ENCODE measurements around the gene TCF23. TPM values are rescaled to one million over a fixed set of nuclear protein-coding genes. Genes with fewer than 3 reads are reported as not detected.

Gene TCF23
- total and polyA plus RNA-seq, 2 of the 8 experiments (the other 6 are each of a cell fraction or from before 2014, with no cell fraction given), result 0.02 TPM; not detected in 1

- TF ChIP-seq CHD7 (IDR thresholded peaks at IDR 0.05; ENCODE audit: insufficient replicate concordance, low read length), result no peak
- no peak for TF ChIP-seq FOSL1 (IDR thresholded peaks at IDR 0.05; ENCODE audit: insufficient read depth, low read depth, low read length)
- no peak for TF ChIP-seq E2F6 (IDR thresholded peaks at IDR 0.05)
- no peak for TF ChIP-seq KDM1A (IDR thresholded peaks at IDR 0.05; ENCODE audit: borderline replicate concordance, low read length)
- no peak for TF ChIP-seq MAX (IDR thresholded peaks at IDR 0.05)
- no peak for TF ChIP-seq ATF3 (IDR thresholded peaks at IDR 0.05; ENCODE audit: insufficient read depth, low read depth, low read length)
- TF ChIP-seq SUZ12 (IDR thresholded peaks at IDR 0.05; ENCODE audit: low read length), result no peak
- TF ChIP-seq SP1 (IDR thresholded peaks at IDR 0.05; ENCODE audit: low read depth, low read length), result no peak
- TF ChIP-seq NRF1 (IDR thresholded peaks at IDR 0.05; ENCODE audit: low read depth, low read length), result no peak
- no peak for TF ChIP-seq TEAD4 (IDR thresholded peaks at IDR 0.05; ENCODE audit: low read depth, low read length)
- TF ChIP-seq CEBPB (IDR thresholded peaks at IDR 0.05; ENCODE audit: low read depth, low read length), result no peak
Measured at GRCh38 chr2:27108221-27108620, 40.6 kb upstream of the TCF23 start (continued).
